ENCODE data around the gene FBXW7. TPM values are rescaled to one million over a fixed set of nuclear protein-coding genes. Genes with fewer than 3 reads are reported as not detected.

The FBXW7 gene
- total RNA-seq, 1 donor from 2014 or later: 85.0 TPM

- intact Hi-C loops (cut with DNase I): no loop called here
- DNase-seq (ENCODE audit: low spot score) (no peak), ATAC-seq (no peak)
Measured at GRCh38 chr4:152323221-152323620, 212.7 kb downstream of the FBXW7 start.

- intact Hi-C loops (cut with DNase I): no loop called here
- no peak for ATAC-seq
- DNase-seq (ENCODE audit: low spot score): no peak
Measured at GRCh38 chr4:152322656-152323055, 213.2 kb downstream of the FBXW7 start.

GRCh38 chr4:152321923-152322322 is 214.0 kb downstream of the FBXW7 start:
- intact Hi-C loops (cut with DNase I): no loop called here
- no peak for ATAC-seq
- DNase-seq (ENCODE audit: low spot score): no peak

GRCh38 chr4:152321398-152321797 is 214.5 kb downstream of the FBXW7 start:
- ATAC-seq (no peak), DNase-seq (ENCODE audit: low spot score) (no peak)
- intact Hi-C loops (cut with DNase I): no loop called here

- ATAC-seq (no peak), DNase-seq (ENCODE audit: low spot score) (no peak)
- intact Hi-C loops (cut with DNase I): no loop called here
Measured at GRCh38 chr4:152316969-152317368, 218.9 kb downstream of the FBXW7 start.

- no peak for DNase-seq (ENCODE audit: low spot score)
- ATAC-seq: no peak
- intact Hi-C loops (cut with DNase I): no loop called here
Measured at GRCh38 chr4:152310257-152310656, 225.6 kb downstream of the FBXW7 start.

GRCh38 chr4:152309418-152309817 is 226.5 kb downstream of the FBXW7 start:
- ATAC-seq: no peak
- intact Hi-C loops (cut with DNase I): no loop called here
- no peak for DNase-seq (ENCODE audit: low spot score)

- DNase-seq (ENCODE audit: low spot score) (no peak), ATAC-seq (no peak)
- intact Hi-C loops (cut with DNase I): no loop called here
Measured at GRCh38 chr4:152308951-152309350, 226.9 kb downstream of the FBXW7 start.

- ATAC-seq: no peak
- intact Hi-C loops (cut with DNase I): no loop called here
- no peak for DNase-seq (ENCODE audit: low spot score)
Measured at GRCh38 chr4:152307669-152308068, 228.2 kb downstream of the FBXW7 start.

GRCh38 chr4:152306541-152306940 is 229.4 kb downstream of the FBXW7 start:
- DNase-seq (ENCODE audit: low spot score) (no peak), ATAC-seq (no peak)
- intact Hi-C loops (cut with DNase I): no loop called here

- no peak for DNase-seq (ENCODE audit: low spot score)
- intact Hi-C loops (cut with DNase I): no loop called here
- ATAC-seq: no peak
Measured at GRCh38 chr4:152304220-152304619, 231.7 kb downstream of the FBXW7 start.

GRCh38 chr4:152301381-152301780 is 234.5 kb downstream of the FBXW7 start:
- ATAC-seq (no peak), DNase-seq (ENCODE audit: low spot score) (no peak)
- intact Hi-C loops (cut with DNase I): no loop called here

- intact Hi-C loops (cut with DNase I): no loop called here
- ATAC-seq: no peak
- no peak for DNase-seq (ENCODE audit: low spot score)
Measured at GRCh38 chr4:152299553-152299952, 236.3 kb downstream of the FBXW7 start.

- intact Hi-C loops (cut with DNase I): no loop called here
- ATAC-seq: no peak
- DNase-seq (ENCODE audit: low spot score): no peak
Measured at GRCh38 chr4:152296386-152296785, 239.5 kb downstream of the FBXW7 start.

GRCh38 chr4:152294765-152295164 is 241.1 kb downstream of the FBXW7 start:
- no peak for DNase-seq (ENCODE audit: low spot score)
- intact Hi-C loops (cut with DNase I): no loop called here
- no peak for ATAC-seq

GRCh38 chr4:152294331-152294730 is 241.6 kb downstream of the FBXW7 start:
- ATAC-seq (no peak), DNase-seq (ENCODE audit: low spot score) (no peak)
- intact Hi-C loops (cut with DNase I): no loop called here

GRCh38 chr4:152293527-152293926 is 242.4 kb downstream of the FBXW7 start:
- DNase-seq (ENCODE audit: low spot score): no peak
- ATAC-seq: no peak
- intact Hi-C loops (cut with DNase I): no loop called here

GRCh38 chr4:152290366-152290921 is 245.4 kb downstream of the FBXW7 start:
- intact Hi-C loops (cut with DNase I): no loop called here
- no peak for DNase-seq (ENCODE audit: low spot score)
- ATAC-seq: no peak

- intact Hi-C loops (cut with DNase I): no loop called here
- no peak for DNase-seq (ENCODE audit: low spot score)
- ATAC-seq: no peak
Measured at GRCh38 chr4:152289941-152290340, 246.0 kb downstream of the FBXW7 start.

- no peak for DNase-seq (ENCODE audit: low spot score)
- intact Hi-C loops (cut with DNase I): no loop called here
- ATAC-seq: no peak
Measured at GRCh38 chr4:152289541-152289940, 246.4 kb downstream of the FBXW7 start.

GRCh38 chr4:152283801-152284470 is 252.0 kb downstream of the FBXW7 start:
- intact Hi-C loops (cut with DNase I): no loop called here
- ATAC-seq: no peak
- no peak for DNase-seq (ENCODE audit: low spot score)
